ENCODE results near the gene SRRM2. TPM values are rescaled to one million over a fixed set of nuclear protein-coding genes. Genes with fewer than 3 reads are reported as not detected.

The SRRM2 gene
- total RNA-seq, 2 donors from 2014 or later = 377 to 539 TPM

- H3K4me1 ChIP-seq = no peaks in the 10 kb centered on the region
- H3K9me3 ChIP-seq = no peaks in the 10 kb centered on the region
- H3K9ac ChIP-seq (ENCODE audit: low read depth in 2 of 2, low read length in 2 of 2) = no peak overlapping the region
- H3K36me3 ChIP-seq = no peaks in the 10 kb centered on the region
- no peak overlapping the region for H3K4me3 ChIP-seq
- no peaks in the 10 kb centered on the region for H3K27me3 ChIP-seq
- no peak for DNase-seq
- TF ChIP-seq CTCF (IDR thresholded peaks at IDR 0.05) = no peak
- intact Hi-C loops (cut with DNase I) = no loop called here
- no peak overlapping the region for H3K27ac ChIP-seq
These were observed 13.8 kb upstream of the SRRM2 start for GRCh38 chr16:2738615-2739014.

- intact Hi-C loops (cut with DNase I) = no loop called here
- H3K27me3 ChIP-seq = no peaks in the 10 kb centered on the region
- H3K4me1 ChIP-seq = no peaks in the 10 kb centered on the region
- no peaks in the 10 kb centered on the region for H3K36me3 ChIP-seq
- H3K27ac ChIP-seq = no peak overlapping the region
- TF ChIP-seq CTCF (IDR thresholded peaks at IDR 0.05) = no peak
- H3K4me3 ChIP-seq = no peak overlapping the region
- no peak for DNase-seq
- H3K9ac ChIP-seq (ENCODE audit: low read depth in 2 of 2, low read length in 2 of 2) = no peak overlapping the region
- no peaks in the 10 kb centered on the region for H3K9me3 ChIP-seq
These were observed 12.6 kb upstream of the SRRM2 start for GRCh38 chr16:2739625-2740430.

GRCh38 chr16:2740476-2740875 lies 12.0 kb upstream of the SRRM2 start:
- no peaks in the 10 kb centered on the region for H3K9me3 ChIP-seq
- TF ChIP-seq CTCF (IDR thresholded peaks at IDR 0.05) = no peak
- no peak overlapping the region for H3K27ac ChIP-seq
- DNase-seq = no peak
- no peak overlapping the region for H3K4me3 ChIP-seq
- no peak overlapping the region for H3K9ac ChIP-seq (ENCODE audit: low read depth in 2 of 2, low read length in 2 of 2)
- H3K4me1 ChIP-seq = no peaks in the 10 kb centered on the region
- no peaks in the 10 kb centered on the region for H3K27me3 ChIP-seq
- no peaks in the 10 kb centered on the region for H3K36me3 ChIP-seq
- intact Hi-C loops (cut with DNase I) = no loop called here

GRCh38 chr16:2741168-2741567 lies 11.3 kb upstream of the SRRM2 start:
- Histone ChIP-seq H3K9me3 (no peaks in the 10 kb centered on the region), H3K36me3 (no peaks in the 10 kb centered on the region), H3K4me1 (no peaks in the 10 kb centered on the region), H3K9ac (ENCODE audit: low read depth in 2 of 2, low read length in 2 of 2) (no peak overlapping the region), H3K4me3 (no peak overlapping the region), H3K27ac (no peak overlapping the region), H3K27me3 (no peaks in the 10 kb centered on the region)
- intact Hi-C loops (cut with DNase I) = no loop called here
- DNase-seq = no peak
- TF ChIP-seq CTCF (IDR thresholded peaks at IDR 0.05) = no peak

GRCh38 chr16:2742323-2743006 lies 10.0 kb upstream of the SRRM2 start:
- H3K27ac ChIP-seq = no peak overlapping the region
- H3K4me1 ChIP-seq = no peaks in the 10 kb centered on the region
- no peaks in the 10 kb centered on the region for H3K36me3 ChIP-seq
- intact Hi-C loops (cut with DNase I) = no loop called here
- no peaks in the 10 kb centered on the region for H3K27me3 ChIP-seq
- no peaks in the 10 kb centered on the region for H3K9me3 ChIP-seq
- no peak overlapping the region for H3K4me3 ChIP-seq
- no peak overlapping the region for H3K9ac ChIP-seq (ENCODE audit: low read depth in 2 of 2, low read length in 2 of 2)
- DNase-seq = no peak
- no peak for TF ChIP-seq CTCF (IDR thresholded peaks at IDR 0.05)
